GM21825 (cell line): Measurements from ENCODE around the gene UGT2B10.

Experiments used
- ATAC-seq: cut with Tn5 transposase; IDR thresholded peaks from one replicate; pipeline ENCODE4 v1.9.1; 2021; ENCODE audit warnings: mild to moderate bottlenecking, moderate library complexity; ENCODE audit not compliant: unreplicated experiment

Gene UGT2B10

GRCh38 chr4:68869274-68869773 lies 53.5 kb downstream of the UGT2B10 start:
- no peak for ATAC-seq

- no peak for ATAC-seq
Observed at GRCh38 chr4:68871809-68872642, 56.2 kb downstream of the UGT2B10 start.

GRCh38 chr4:68872643-68873502 lies 57.1 kb downstream of the UGT2B10 start:
- ATAC-seq = no peak

- no peak for ATAC-seq
Observed at GRCh38 chr4:68874507-68874906, 58.7 kb downstream of the UGT2B10 start.

- ATAC-seq = no peak
Observed at GRCh38 chr4:68877555-68877954, 61.8 kb downstream of the UGT2B10 start.

- no peak for ATAC-seq
Observed at GRCh38 chr4:68878048-68878447, 62.3 kb downstream of the UGT2B10 start.
